OCI-LY3 (cell line): ENCODE results near the gene SH3PXD2A.

Experiments
- H2AFZ ChIP-seq: fragments of 200-600, 300-600 bp; shearing (Covaris generic); 2 replicates; pipeline ENCODE4 v1.6.0; 2014; ENCODE audit warnings: antibody characterized with exemption, low read depth, low read length
- H3K27ac ChIP-seq: fragments of 200-600, 300-600 bp; sonication (generic); 2 replicates; pipeline ENCODE4 v1.5.1; 2014; ENCODE audit warnings: mild to moderate bottlenecking, low read length, moderate library complexity, mixed read lengths
- H3K27me3 ChIP-seq: fragments of 200-600, 300-600 bp; sonication (generic); 2 replicates; pipeline ENCODE4 v1.6.1; 2014; ENCODE audit warnings: low read depth, low read length, mixed read lengths
- H3K36me3 ChIP-seq: fragments of 200-600, 300-600 bp; sonication (generic); replicated peaks from 2 replicates; pipeline ENCODE3; 2014; ENCODE audit warnings: low read depth, low read length, mixed read lengths
- H3K4me1 ChIP-seq: fragments of 300-600, 200-600 bp; sonication (generic); 2 replicates; pipeline ENCODE4 v1.6.1; 2014; ENCODE audit warnings: low read length, mixed read lengths
- H3K4me2 ChIP-seq: fragments of 200-600, 300-600 bp; sonication (generic); 2 replicates; pipeline ENCODE4 v1.6.1; 2014; ENCODE audit warnings: low read length, mixed read lengths
- H3K4me3 ChIP-seq: fragments of 300-600, 200-600 bp; sonication (generic); 2 replicates; pipeline ENCODE4 v1.5.1; 2014; ENCODE audit warnings: antibody characterized with exemption, mild to moderate bottlenecking, low read length, moderate library complexity
- H3K79me2 ChIP-seq: fragments of 300-600, 200-600 bp; shearing (Covaris generic); 2 replicates; pipeline ENCODE4 v1.6.1; 2014; ENCODE audit warnings: mild to moderate bottlenecking, low read length, mixed read lengths
- H3K9ac ChIP-seq: fragments of 300-600, 200-600 bp; shearing (Covaris generic); 2 replicates; pipeline ENCODE4 v1.6.0; 2014; ENCODE audit warnings: mild to moderate bottlenecking, low read length, moderate library complexity
- H3K9me3 ChIP-seq: fragments of 200-600, 300-600 bp; shearing (Covaris generic); 2 replicates; pipeline ENCODE4 v1.6.1; 2014; ENCODE audit warnings: low read length, mixed read lengths; ENCODE audit not compliant: insufficient read depth
- H4K20me1 ChIP-seq: fragments of 200-600, 300-600 bp; sonication (generic); 2 replicates; pipeline ENCODE4 v1.6.1; 2016; ENCODE audit warnings: low read length, mixed read lengths; ENCODE audit not compliant: insufficient read depth
- CTCF ChIP-seq: fragments of 200-600, 300-600 bp; sonication (generic); IDR thresholded peaks from 2 replicates; pipeline ENCODE4 v1.5.1; 2014; ENCODE audit warnings: antibody characterized with exemption, low read length, low read depth
- EZH2phosphoT487 ChIP-seq: fragments of 200-600 bp; shearing (Covaris generic); IDR thresholded peaks from 2 replicates; pipeline ENCODE4 v1.6.1; 2018; ENCODE audit warnings: antibody characterized with exemption, mixed run types, low read depth

The SH3PXD2A gene

GRCh38 chr10:103568505-103568904 is 286.9 kb downstream of the SH3PXD2A start:
- Histone ChIP-seq H3K4me2 (no peak overlapping the region), H3K79me2 (no peaks in the 10 kb centered on the region), H3K9ac (no peak overlapping the region), H3K9me3 (no peaks in the 10 kb centered on the region), H3K27ac (no peak overlapping the region), H2AFZ (no peak overlapping the region), H4K20me1 (no peaks in the 10 kb centered on the region), H3K4me1 (peaks cover 15% of the 10 kb centered on the region), H3K36me3 (no peaks in the 10 kb centered on the region), H3K4me3 (no peak overlapping the region), H3K27me3 (0 out of 2 replicates have a peak, but pooled peaks cover 3% of the 10 kb centered on the region)
- TF ChIP-seq EZH2phosphoT487 (no peak), CTCF (no peak)

- Histone ChIP-seq H3K4me3 (no peak overlapping the region), H3K9me3 (no peaks in the 10 kb centered on the region), H2AFZ (no peak overlapping the region), H3K4me1 (peaks cover 15% of the 10 kb centered on the region), H4K20me1 (no peaks in the 10 kb centered on the region), H3K27me3 (no peaks in the 10 kb centered on the region), H3K27ac (no peak overlapping the region), H3K36me3 (no peaks in the 10 kb centered on the region), H3K9ac (no peak overlapping the region), H3K79me2 (no peaks in the 10 kb centered on the region), H3K4me2 (no peak overlapping the region)
- TF ChIP-seq EZH2phosphoT487, result no peak
- TF ChIP-seq CTCF, result no peak
These were observed 288.8 kb downstream of the SH3PXD2A start for GRCh38 chr10:103566536-103566935.

- H3K27me3 ChIP-seq, result no peaks in the 10 kb centered on the region
- H3K4me2 ChIP-seq, result 0 out of 2 replicates have a peak overlapping the region, but pooled peaks have one; percentile 4
These were observed 290.4 kb downstream of the SH3PXD2A start for GRCh38 chr10:103564776-103565520.

More at GRCh38 chr10:103564776-103565520, 290.4 kb downstream of the SH3PXD2A start:
- Histone ChIP-seq H3K27ac (no peak overlapping the region), H4K20me1 (no peaks in the 10 kb centered on the region), H3K4me3 (no peak overlapping the region), H3K79me2 (no peaks in the 10 kb centered on the region), H3K9me3 (no peaks in the 10 kb centered on the region), H3K36me3 (no peaks in the 10 kb centered on the region), H2AFZ (peak overlapping the region; percentile 58; the same call in 1 of the 2 replicates), H3K9ac (no peak overlapping the region), H3K4me1 (peaks cover 15% of the 10 kb centered on the region)
- TF ChIP-seq CTCF (peak; percentile 81), EZH2phosphoT487 (no peak)
